ENCODE results near the gene NOS1AP.

- TF ChIP-seq CTCF (conservative IDR thresholded peaks at IDR 0.05; ENCODE audit: low read depth in 2 of 2) (no peak), REST (IDR thresholded peaks at IDR 0.05; ENCODE audit: unreplicated experiment) (no peak), POLR2AphosphoS5 (IDR thresholded peaks at IDR 0.05; ENCODE audit: low read depth) (no peak), ETS1 (IDR thresholded peaks at IDR 0.05) (no peak), STAT1 (IDR thresholded peaks at IDR 0.05; ENCODE audit: unreplicated experiment) (no peak), EZH2 (IDR thresholded peaks at IDR 0.05; ENCODE audit: low read depth, unreplicated experiment) (no peak), CREB1 (CRISPR knock-in tag; IDR thresholded peaks at IDR 0.05; ENCODE audit: low read depth) (no peak), JUNB (IDR thresholded peaks at IDR 0.05; ENCODE audit: unreplicated experiment) (no peak), ZNF114 (CRISPR knock-in tag; IDR thresholded peaks at IDR 0.05) (no peak)
Measured at GRCh38 chr1:162180813-162181212, 111.3 kb downstream of the NOS1AP start.
